SK-N-SH treated with all-trans-retinoic acid at 6 μM for 48 hours (cell line): ENCODE results near the gene OPRL1.

ENCODE experiments used
- ATAC-seq: fragments of 200-7000 bp; cut with Tn5 transposase; 3 replicates; pipeline ENCODE4 v1.9.1; 2020; ENCODE audit warnings: mild to moderate bottlenecking, moderate library complexity
- ARNTL ChIP-seq: fragments of 450-650 bp; formaldehyde crosslinking; IDR thresholded peaks from 2 replicates; pipeline ENCODE4 v1.5.0; 2020; ENCODE audit warnings: low read depth, mild to moderate bottlenecking, moderate library complexity, borderline replicate concordance
- CREB5 ChIP-seq: fragments of 250-450 bp; sonication (Bioruptor Pico); IDR thresholded peaks from 2 replicates; pipeline ENCODE4 v1.5.1; 2020; ENCODE audit warnings: low read depth, mild to moderate bottlenecking, moderate library complexity
- CSDC2 ChIP-seq: fragments of 250-450 bp; sonication (Bioruptor Pico); IDR thresholded peaks from 2 replicates; pipeline ENCODE4 v1.5.0; 2020; ENCODE audit warnings: mild to moderate bottlenecking, moderate library complexity
- CSRNP3 ChIP-seq: fragments of 250-450 bp; sonication (Bioruptor Pico); IDR thresholded peaks from 2 replicates; pipeline ENCODE4 v1.5.1; 2021; ENCODE audit warnings: mild to moderate bottlenecking, moderate library complexity
- ESRRG ChIP-seq: fragments of 250-450 bp; sonication (Bioruptor Pico); IDR thresholded peaks from 2 replicates; pipeline ENCODE4 v1.6.1; 2021; ENCODE audit warnings: mild to moderate bottlenecking
- GLIS3 ChIP-seq: fragments of 250-450 bp; sonication (Bioruptor Pico); IDR thresholded peaks from 2 replicates; pipeline ENCODE4 v1.5.0; 2020; ENCODE audit warnings: mild to moderate bottlenecking, moderate library complexity
- ISL1 ChIP-seq: fragments of 250-450 bp; sonication (Bioruptor Pico); IDR thresholded peaks from 2 replicates; pipeline ENCODE4 v2.1.2; 2022; ENCODE audit warnings: mild to moderate bottlenecking, moderate library complexity
- OSR1 ChIP-seq: fragments of 250-450 bp; sonication (Bioruptor Pico); IDR thresholded peaks from 2 replicates; pipeline ENCODE4 v1.8.0; 2022; ENCODE audit warnings: moderate library complexity, mild to moderate bottlenecking, inconsistent platforms
- PPARA ChIP-seq: fragments of 250-450 bp; sonication (Bioruptor Pico); IDR thresholded peaks from 2 replicates; pipeline ENCODE4 v1.5.0; 2020; ENCODE audit warnings: mild to moderate bottlenecking, borderline replicate concordance
- RARB ChIP-seq: fragments of 250-450 bp; sonication (Bioruptor Pico); IDR thresholded peaks from 2 replicates; pipeline ENCODE4 v1.8.0; 2021; ENCODE audit warnings: mild to moderate bottlenecking, moderate library complexity
- SNAI2 ChIP-seq: fragments of 250-450 bp; sonication (Bioruptor Pico); IDR thresholded peaks from 2 replicates; pipeline ENCODE4 v1.5.0; 2020; ENCODE audit warnings: mild to moderate bottlenecking, moderate library complexity
- TCF4 ChIP-seq: fragments of 250-450 bp; sonication (Bioruptor Pico); IDR thresholded peaks from 2 replicates; pipeline ENCODE4 v1.8.0; 2021; ENCODE audit warnings: mild to moderate bottlenecking, moderate library complexity, borderline replicate concordance
- TOX ChIP-seq: fragments of 250-450 bp; sonication (Bioruptor Pico); IDR thresholded peaks from 2 replicates; pipeline ENCODE4 v1.8.0; 2021; ENCODE audit warnings: mild to moderate bottlenecking, moderate library complexity, borderline replicate concordance
- ZC3H10 ChIP-seq: fragments of 250-450 bp; sonication (Bioruptor Pico); IDR thresholded peaks from 2 replicates; pipeline ENCODE4 v1.5.1; 2021; ENCODE audit warnings: mild to moderate bottlenecking, moderate library complexity
- ZFP3 ChIP-seq: fragments of 250-450 bp; sonication (Bioruptor Pico); IDR thresholded peaks from 2 replicates; pipeline ENCODE4 v1.5.0; 2020; ENCODE audit warnings: mild to moderate bottlenecking, moderate library complexity
- ZFP30 ChIP-seq: fragments of 450-650 bp; formaldehyde crosslinking; IDR thresholded peaks from 2 replicates; pipeline ENCODE4 v1.5.0; 2022; ENCODE audit warnings: mild to moderate bottlenecking, moderate library complexity
- ZNF565 ChIP-seq: fragments of 450-650 bp; formaldehyde crosslinking; conservative IDR thresholded peaks from 2 replicates; pipeline ENCODE4 v1.5.0; 2020; ENCODE audit warnings: low read depth, mild to moderate bottlenecking, moderate library complexity
- ZNF8 ChIP-seq: fragments of 450-650 bp; formaldehyde crosslinking; IDR thresholded peaks from 2 replicates; pipeline ENCODE4 v1.5.0; 2020; ENCODE audit warnings: mild to moderate bottlenecking, moderate library complexity
- TF ChIP-seq, protein P1 (sequence below): fragments of 250-450 bp; sonication (Bioruptor Pico); IDR thresholded peaks from 2 replicates; pipeline ENCODE4 v1.8.0; 2020; ENCODE audit warnings: mild to moderate bottlenecking, moderate library complexity, borderline replicate concordance
- TF ChIP-seq, protein P2 (sequence below): fragments of 250-450 bp; sonication (Bioruptor Pico); IDR thresholded peaks from 2 replicates; pipeline ENCODE4 v1.5.0; 2020; ENCODE audit warnings: mild to moderate bottlenecking, moderate library complexity

OPRL1 gene

DNA sequence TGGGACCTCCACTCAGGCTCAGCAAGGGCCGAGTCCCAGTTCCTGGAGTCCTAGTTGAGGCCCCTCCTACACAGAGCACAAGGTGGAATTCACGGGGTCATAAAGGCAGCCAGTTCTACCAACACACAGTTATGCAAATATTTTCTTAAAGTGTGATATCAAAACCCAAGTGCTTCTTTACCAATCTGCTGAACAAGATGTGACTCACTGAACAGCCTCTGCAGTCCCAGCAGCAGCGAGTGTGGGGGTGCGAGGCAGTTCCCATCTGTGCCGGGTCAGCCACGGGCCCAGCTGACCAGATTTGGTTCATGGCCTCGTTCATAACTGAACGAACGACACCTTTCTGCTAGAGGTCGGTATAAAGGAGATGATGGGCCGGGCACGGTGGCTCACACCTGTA is 21.3 kb upstream of the OPRL1 start:
- TF ChIP-seq CSRNP3 (CRISPR knock-in tag), result no peak
- no peak for TF ChIP-seq ZFP3
- no peak for TF ChIP-seq CREB5 (CRISPR knock-in tag)
- no peak for TF ChIP-seq GLIS3 (CRISPR knock-in tag)
- no peak for TF ChIP-seq ZNF8 (CRISPR knock-in tag)
- no peak for TF ChIP-seq ESRRG (CRISPR knock-in tag)
- no peak for TF ChIP-seq CSDC2 (CRISPR knock-in tag)
- TF ChIP-seq ZFP30 (CRISPR knock-in tag), result no peak
- TF ChIP-seq, protein P1, sequence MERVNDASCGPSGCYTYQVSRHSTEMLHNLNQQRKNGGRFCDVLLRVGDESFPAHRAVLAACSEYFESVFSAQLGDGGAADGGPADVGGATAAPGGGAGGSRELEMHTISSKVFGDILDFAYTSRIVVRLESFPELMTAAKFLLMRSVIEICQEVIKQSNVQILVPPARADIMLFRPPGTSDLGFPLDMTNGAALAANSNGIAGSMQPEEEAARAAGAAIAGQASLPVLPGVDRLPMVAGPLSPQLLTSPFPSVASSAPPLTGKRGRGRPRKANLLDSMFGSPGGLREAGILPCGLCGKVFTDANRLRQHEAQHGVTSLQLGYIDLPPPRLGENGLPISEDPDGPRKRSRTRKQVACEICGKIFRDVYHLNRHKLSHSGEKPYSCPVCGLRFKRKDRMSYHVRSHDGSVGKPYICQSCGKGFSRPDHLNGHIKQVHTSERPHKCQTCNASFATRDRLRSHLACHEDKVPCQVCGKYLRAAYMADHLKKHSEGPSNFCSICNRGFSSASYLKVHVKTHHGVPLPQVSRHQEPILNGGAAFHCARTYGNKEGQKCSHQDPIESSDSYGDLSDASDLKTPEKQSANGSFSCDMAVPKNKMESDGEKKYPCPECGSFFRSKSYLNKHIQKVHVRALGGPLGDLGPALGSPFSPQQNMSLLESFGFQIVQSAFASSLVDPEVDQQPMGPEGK (CRISPR knock-in tag), result no peak
- no peak for TF ChIP-seq RARB (CRISPR knock-in tag)
- TF ChIP-seq TCF4 (CRISPR knock-in tag), result no peak
- TF ChIP-seq PPARA (CRISPR knock-in tag), result no peak
- no peak for TF ChIP-seq SNAI2 (CRISPR knock-in tag)
- no peak for TF ChIP-seq ZNF565 (CRISPR knock-in tag)
- TF ChIP-seq, protein P2, sequence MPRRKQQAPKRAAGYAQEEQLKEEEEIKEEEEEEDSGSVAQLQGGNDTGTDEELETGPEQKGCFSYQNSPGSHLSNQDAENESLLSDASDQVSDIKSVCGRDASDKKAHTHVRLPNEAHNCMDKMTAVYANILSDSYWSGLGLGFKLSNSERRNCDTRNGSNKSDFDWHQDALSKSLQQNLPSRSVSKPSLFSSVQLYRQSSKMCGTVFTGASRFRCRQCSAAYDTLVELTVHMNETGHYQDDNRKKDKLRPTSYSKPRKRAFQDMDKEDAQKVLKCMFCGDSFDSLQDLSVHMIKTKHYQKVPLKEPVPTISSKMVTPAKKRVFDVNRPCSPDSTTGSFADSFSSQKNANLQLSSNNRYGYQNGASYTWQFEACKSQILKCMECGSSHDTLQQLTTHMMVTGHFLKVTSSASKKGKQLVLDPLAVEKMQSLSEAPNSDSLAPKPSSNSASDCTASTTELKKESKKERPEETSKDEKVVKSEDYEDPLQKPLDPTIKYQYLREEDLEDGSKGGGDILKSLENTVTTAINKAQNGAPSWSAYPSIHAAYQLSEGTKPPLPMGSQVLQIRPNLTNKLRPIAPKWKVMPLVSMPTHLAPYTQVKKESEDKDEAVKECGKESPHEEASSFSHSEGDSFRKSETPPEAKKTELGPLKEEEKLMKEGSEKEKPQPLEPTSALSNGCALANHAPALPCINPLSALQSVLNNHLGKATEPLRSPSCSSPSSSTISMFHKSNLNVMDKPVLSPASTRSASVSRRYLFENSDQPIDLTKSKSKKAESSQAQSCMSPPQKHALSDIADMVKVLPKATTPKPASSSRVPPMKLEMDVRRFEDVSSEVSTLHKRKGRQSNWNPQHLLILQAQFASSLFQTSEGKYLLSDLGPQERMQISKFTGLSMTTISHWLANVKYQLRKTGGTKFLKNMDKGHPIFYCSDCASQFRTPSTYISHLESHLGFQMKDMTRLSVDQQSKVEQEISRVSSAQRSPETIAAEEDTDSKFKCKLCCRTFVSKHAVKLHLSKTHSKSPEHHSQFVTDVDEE (CRISPR knock-in tag), result no peak
- TF ChIP-seq TOX (CRISPR knock-in tag), result no peak
- no peak for TF ChIP-seq ARNTL (CRISPR knock-in tag)
- ATAC-seq, result no peak

- ATAC-seq, result no peak
- TF ChIP-seq ZFP30 (CRISPR knock-in tag) (no peak), GLIS3 (CRISPR knock-in tag) (no peak), PPARA (CRISPR knock-in tag) (no peak), ARNTL (CRISPR knock-in tag) (no peak), CSRNP3 (CRISPR knock-in tag) (no peak), OSR1 (CRISPR knock-in tag) (no peak), ZFP3 (no peak), TOX (CRISPR knock-in tag) (no peak), ZC3H10 (CRISPR knock-in tag) (no peak), ISL1 (CRISPR knock-in tag) (no peak), ZNF8 (CRISPR knock-in tag) (no peak), ESRRG (CRISPR knock-in tag) (no peak)
- TF ChIP-seq, protein P2 (CRISPR knock-in tag), result no peak
Measured at GRCh38 chr20:64062276-64062595, 17.6 kb upstream of the OPRL1 start.
